NCI-H524 (cell line): Measurements from ENCODE around the gene TEC.
"Not testable (repeated sequence)": the region's sequence is repeated elsewhere in the genome, so short reads cannot be mapped to it uniquely, and the experiment has no call there.

Source experiments
- DNase-seq, 2 experiments: peaks; one replicate each; lab custom pipeline; 2025; lab: John Stamatoyannopoulos, UW

TEC gene

DNA sequence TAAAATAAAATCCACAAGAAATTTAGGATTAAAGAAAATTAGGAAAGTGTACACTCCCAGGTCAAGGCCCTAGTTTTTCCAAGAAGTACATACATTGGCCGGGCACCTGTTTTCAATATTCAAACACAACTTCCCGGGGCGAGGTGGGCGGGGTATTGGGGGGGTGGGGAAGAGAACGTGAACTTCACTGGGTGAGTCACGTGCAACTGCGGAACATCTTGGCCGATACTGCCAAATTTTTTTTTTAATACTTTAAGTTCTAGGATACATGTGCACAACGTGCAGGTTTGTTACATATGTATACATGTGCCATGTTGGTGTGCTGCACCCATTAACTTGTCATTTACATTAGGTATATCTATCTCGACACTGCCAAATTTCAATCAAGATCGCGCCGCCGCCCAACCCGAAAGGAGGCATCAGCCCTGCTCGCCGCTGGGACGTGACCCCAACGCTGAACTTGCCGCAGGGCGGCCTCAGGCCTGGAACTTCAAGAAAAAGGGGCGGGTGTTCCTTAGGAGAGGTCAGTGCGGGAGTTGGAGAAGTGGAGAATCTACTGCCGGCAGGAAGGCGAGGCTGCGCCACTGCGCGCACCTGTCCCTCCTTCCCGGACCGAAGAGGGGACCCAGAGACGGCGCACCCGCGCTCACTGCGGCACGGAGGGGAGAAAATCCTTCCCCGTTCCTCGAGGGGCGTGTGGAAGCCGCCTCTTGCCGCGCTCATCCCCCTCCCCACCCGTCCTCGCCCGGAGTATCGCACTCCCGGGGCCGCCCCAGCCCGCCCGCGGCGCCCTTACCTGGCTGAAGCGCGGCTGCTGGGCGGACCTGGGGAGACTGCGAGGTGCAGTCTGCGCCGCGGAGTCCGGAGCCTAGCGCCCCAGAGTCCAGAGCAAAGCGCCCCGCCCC is at the start of gene TEC:
Gene TEC, minus strand, starts transcription at position 883 of the 905 bp plus-strand sequence. CDS start 41,224 bp downstream, outside the sequence.
- DNase-seq, result peak; percentile 62 to 68

DNA sequence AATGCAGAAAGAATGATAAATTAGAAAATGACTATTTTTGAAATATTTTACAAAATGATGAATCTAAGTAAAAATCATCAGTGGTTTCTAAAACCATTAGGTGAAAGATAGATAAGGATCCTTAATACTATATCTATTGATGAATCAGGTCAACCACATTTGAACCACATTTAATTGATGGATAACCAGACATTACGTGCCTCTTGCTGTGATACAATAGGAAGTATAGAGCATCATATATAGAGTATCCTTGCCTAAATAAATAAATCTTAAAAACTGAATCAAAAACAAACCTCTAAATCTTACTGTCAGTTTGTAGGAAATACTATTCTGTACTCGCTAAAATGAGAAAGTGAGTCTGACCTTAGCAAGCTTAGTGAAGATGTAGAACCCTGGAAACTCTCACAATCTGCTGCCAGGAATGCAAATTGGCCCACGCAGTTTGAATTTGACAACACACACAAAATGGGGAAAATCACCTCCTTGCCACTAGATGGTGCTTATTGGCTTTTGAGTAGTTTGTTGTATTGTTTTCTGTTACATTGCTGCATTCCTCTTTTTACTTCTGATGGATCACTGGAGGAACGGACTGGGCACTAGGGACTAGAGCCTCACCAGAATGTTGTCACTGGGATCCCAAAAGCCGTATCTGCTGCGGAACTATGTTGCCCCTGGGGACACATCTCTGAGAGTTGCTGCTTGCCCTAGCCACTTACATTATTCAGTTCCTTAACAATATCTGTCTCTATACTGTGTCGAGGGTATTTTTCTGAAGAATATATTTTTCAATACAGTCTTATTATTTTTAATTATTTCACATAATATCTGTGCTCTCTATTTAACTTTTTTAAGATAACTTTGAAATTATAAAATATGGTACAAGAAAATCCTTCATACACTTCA is 46.3 kb upstream of the TEC start:
- DNase-seq, result peak in 1 of 2 experiments; percentile 65

DNA sequence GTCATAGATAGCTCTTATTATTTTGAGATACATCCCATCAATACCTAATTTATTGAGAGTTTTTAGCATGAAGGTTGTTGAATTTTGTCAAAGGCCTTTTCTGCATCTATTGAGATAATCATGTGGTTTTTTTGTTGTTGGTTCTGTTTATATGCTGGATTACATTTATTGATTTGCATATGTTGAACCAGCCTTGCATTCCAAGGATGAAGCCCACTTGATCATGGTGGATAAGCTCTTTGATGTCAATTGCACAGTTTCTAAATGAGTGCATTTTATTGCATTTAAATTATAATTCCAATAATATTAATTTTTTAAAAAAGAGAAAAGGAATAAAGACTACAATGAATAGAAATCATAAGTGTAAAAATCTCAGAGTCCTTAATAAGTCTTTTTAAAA is 45.1 kb upstream of the TEC start:
- DNase-seq, result not testable (repeated sequence)

DNA sequence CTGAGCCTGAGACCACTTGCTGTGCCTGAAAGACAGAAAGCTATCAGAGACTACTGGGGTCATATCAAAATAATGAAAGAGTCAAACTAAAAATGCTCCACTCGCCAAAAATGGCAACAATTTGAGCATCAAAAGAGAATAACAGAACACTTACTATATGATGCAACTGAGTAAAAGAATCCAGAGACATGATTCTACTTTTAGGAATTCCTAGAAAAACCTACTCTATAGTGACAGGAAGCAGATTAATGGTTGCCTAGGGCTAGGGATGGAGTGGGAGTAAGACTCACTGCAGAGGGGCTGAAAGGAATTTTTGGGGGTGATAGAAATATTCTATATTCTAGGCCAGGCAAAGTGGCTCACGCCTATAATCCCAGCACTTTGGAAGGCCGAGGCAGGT is 42.3 kb upstream of the TEC start:
- DNase-seq, result no peak

DNA sequence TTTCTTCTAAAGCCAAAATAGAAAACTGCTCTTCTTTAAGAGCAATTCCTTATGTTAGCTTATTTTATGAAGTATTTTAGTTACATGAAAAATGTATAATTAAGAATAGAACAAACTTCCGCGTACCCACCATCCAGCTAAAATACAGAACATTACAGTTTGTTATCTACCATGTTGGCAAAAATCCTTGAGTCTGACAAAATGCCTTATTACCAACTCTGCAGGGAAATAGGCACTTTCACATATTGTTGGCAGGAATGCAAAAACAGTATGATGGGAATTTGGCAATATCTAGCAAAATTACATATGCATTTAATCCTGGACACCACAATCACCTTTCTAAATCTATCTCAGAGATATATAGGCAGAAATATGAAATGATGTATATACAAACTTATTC is 39.3 kb upstream of the TEC start:
- DNase-seq, result no peak

DNA sequence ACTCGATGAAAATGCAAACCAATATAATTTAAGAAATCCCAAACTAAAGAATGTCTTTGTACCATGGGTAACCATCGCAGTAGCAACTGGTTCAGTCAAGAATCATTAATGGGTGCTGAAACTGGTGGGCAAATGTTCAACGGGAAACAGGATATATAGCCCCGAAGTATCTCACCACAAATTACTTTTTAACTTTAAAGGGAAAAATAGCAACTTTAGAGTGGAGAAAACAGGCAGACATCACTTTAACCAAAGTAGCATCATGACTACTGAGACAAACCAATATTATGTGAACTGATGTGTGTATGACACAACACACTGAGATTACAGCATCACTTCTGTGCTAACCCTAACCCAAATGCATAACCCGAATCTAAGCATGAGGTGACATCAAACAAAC is 37.9 kb upstream of the TEC start:
- DNase-seq, result no peak

DNA sequence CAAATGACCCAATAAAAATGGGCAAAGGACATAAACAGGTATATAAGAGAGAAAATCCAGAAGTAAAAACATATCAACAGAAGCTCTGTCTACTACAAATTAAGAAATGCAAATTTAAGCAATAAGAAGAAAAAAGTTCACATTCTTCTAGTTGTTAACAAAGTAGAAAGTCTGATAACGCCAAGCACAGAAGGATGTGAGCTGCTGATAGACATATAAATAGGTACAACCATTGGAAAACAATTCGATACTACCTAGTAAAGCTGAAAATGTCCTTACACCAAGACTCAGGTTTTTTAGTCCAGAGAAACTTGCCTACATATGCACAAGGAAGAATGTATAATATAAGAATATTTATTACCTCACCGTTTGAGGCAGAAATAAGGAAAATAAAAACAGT is 35.9 kb upstream of the TEC start:
- DNase-seq, result no peak

DNA sequence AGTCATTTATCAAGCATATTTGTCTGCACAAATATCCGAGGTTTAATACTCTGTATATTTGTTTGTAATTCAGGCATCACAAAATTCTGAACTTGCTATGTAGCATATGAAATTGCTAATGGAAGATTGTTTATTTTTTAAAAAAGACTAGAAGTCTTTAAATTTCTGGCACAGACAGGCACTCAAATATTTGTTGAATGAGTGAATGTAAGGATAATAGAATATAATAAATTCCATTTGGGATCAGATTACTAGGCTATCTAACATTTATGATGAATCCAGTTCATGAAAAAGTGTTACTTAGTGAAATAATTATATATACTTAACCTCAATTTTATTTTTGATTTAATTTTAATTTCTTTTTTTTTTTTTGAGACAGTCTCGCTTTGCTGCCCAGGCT is 30.4 kb upstream of the TEC start:
- DNase-seq, result no peak

DNA sequence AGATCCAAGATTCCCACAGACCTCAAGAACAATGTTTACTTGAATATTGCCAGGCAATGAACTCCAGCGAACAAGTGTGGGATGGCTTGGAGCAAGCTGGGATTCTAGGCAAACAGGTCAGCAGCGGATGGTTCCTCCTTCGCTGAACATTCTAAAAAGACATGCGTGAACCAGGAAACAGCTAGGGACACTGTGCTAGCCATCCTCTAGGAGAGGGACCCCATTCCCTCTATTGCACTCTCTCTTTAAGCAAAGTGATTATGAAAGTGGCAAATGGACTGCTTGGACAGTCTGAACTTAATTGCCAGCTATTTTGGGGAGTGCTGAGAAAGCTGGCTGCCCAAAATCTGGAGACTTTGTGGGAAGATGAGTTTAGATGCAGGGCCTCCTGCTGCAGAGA is 29.9 kb upstream of the TEC start:
- DNase-seq, result no peak

DNA sequence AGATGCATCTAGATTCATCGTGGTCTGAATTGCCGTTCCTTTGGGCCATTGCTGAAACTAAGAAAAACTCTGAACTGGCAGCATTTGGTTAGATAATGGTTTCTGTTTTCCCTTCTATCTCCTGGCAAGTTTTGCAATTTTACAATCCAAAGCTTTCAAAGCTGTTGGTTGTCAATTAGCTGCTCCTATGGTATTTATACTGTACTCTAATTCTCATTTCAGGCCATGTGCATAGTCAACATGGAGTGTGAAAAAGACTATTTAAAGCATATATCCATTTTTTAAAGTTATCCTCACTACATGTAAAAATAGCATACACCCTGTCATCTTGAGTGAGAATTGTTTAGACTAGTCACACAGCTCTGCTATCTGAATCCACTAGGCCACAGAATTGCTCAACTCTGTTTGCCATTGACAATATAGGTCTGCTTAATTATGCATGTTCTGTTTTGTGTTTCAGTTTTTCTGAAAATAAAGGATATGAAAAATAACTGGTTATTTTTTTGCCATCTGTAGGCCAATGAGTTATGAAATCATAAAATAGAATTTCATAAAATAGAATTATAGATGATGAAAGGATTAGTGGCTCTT is 27.7 kb upstream of the TEC start:
- DNase-seq, result no peak

DNA sequence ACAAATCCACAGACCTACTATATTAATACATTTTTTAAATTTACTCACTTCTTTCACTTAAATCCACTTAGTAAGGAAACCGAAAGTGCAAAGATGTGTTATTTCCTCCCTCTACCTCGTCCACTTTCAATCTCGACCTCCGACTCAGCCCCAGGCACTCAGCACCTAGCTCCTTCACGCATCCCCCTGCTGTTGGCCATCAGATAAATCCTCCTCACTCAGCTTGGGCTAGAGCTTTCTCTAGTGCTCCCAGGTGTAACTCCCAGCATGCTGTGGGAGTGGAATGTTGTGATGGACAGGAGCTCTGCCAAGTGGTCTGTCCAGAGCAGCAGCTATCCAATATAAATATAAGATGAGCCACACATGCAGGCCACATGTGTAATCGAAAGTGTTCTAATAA is 26.7 kb upstream of the TEC start:
- DNase-seq, result no peak

DNA sequence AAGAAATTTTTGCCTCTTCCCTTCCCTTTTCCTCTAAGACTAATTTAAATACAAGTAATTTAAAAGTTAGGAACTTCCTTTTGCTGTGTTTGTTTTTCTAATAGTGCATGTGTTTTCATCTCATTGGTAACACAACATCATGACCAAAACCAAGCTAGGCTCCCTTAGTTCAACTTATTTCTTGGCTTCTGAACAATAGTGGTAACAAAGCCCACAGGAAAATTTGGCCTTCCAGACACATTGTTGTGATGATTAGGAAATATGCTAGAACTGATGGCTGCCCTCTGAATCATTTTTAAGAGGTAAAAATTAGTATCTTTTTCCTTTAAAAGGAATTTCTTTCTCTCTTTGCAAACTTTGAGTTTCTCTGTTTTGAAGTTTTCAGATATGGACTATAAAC is 25.5 kb upstream of the TEC start:
- DNase-seq, result no peak

DNA sequence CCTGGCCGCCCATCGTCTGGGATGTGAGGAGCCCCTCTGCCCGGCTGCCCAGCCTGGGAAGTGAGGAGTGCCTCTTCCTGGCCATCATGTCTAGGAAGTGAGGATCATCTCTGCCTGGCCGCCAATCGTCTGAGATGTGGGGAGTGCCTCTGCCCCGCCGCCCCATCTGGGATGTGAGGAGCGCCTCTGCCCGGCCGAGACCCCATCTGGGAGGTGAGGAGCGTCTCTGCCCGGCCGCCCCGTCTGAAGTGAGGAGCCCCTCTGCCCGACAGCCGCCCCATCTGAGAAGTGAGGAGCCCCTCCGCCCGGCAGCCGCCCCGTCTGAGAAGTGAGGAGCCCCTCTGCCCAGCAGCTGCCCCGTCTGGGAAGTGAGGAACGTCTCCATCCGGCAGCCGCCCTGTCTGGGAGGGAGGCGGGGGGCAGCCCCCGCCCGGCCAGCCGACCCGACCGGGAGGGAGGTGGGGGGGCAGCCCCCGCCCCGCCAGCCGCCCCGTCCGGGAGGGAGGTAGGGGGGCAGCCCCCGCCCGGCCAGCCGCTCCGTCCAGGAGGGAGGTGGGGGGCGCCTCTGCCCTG is 22.7 kb upstream of the TEC start:
- DNase-seq, result not testable (repeated sequence)

DNA sequence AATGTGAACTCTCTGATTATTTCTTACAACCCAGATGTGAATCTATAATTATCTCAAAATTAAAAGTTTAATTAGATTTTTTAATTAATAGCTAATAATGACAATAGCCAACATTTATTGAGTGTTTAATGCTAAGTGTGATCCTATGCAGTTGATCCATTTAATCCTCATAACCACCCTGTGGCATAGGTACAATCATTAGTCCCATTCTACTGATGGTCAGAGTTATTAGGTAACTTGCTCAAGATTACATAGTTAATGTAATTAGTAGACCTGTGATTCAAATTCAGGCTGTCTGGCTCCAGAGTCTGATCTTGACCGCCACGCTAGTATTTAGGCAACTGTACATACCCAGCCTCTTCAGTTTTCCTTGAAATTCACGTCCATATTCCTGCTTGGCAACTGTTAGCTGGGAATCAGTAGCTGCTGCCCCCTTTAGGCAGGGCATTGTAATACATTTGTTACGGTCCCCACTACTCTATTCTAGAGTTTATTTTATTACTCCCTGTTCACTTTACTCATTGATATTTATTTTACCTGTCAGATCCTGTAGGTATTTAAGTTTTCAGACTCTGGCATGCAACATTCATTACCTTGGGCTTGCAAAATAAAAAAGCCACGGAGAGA is 20.6 kb upstream of the TEC start:
- DNase-seq, result peak in 1 of 2 experiments; percentile 10

DNA sequence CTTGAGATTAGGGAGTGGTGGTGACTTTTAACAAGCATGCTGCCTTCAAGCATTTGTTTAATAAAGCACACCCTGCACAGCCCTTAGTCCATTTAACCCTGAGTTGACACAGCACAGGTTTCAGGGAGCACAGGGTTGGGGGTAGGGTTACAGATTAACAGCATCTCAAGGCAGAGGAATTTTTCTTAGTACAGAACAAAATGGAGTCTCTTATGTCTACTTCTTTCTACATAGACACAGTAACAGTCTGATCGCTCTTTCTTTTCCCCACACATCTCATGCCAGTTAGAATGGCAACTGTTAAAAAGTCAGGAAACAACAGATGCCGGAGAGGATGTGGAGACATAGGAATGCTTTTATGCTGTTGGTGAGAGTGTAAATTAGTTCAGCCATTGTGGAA is 16.4 kb upstream of the TEC start:
- DNase-seq, result not testable (repeated sequence)

DNA sequence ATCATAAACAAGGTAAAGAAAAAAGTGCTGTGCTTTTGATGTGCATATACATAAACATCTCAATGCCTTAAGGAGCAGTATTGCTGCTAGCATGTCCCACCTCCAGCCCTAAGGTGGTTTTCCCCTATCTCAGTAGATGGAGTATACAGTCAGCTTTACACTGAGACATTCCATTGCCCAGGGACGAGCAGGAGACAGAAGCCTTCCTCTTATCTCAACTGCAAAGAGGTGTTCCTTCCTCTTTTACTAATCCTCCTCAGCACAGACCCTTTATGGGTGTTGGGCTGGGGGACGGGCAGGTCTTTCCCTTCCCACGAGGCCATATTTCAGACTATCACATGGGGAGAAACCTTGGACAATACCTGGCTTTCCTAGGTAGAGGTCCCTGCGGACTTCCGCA is 16.0 kb upstream of the TEC start:
- not testable (repeated sequence) for DNase-seq

DNA sequence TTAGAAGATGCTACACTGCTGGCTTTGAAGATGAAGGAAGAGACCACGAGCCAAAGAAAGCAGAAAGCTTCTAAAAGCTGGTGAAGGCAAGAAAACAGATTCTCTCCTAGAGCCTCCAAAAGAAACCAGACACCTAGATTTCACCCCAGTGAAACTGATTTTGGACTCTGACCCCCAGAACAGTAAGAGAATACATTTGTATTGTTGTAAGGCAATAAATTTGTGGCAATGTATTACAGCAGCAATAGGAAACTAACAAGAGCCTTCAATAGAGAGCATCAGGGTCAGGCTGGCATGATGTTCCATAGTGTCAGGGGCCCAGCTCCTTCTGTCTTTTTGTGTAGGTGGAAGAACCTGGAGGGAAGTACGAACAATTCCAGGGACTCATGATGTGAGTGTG is 6.0 kb upstream of the TEC start:
- no peak for DNase-seq

DNA sequence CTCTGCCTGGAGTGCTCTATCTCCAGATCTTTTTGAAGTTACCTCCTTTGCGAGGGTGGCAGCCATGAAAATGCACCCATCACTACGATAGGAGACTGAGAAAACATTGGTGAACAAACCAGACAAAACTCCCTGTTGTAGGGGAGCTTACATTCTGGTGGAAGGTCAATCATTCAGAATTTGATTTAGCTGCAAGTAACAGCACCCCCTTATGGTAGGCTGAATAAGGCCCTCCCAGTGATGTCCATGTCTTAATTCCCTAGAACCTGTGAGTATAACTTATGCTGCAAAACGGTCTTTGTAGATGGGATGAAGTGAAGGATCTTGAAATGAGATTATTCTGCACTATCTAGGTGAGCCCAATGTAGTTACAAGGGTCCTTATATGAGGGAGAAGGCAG is 5.6 kb upstream of the TEC start:
- DNase-seq, result peak in 1 of 2 experiments; percentile 51

DNA sequence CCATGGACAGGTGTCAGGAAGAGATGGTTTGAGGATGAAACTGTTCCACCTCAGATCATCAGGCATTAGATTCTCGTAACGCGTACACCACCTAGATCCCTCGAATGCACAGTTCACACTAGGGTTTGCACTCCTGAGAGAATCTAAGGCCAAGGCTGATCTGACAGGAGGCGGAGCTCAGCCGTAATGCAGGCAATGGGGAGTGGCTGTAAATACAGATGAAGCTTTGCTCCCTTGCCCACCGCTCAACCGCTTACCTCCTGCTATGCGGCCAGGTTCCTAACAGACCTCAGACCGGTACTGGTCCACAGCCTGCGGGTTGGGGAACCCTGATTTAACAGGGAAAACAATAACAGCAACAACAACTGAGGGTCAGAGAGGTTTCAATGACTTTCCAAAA is 2.0 kb upstream of the TEC start:
- DNase-seq, result no peak

DNA sequence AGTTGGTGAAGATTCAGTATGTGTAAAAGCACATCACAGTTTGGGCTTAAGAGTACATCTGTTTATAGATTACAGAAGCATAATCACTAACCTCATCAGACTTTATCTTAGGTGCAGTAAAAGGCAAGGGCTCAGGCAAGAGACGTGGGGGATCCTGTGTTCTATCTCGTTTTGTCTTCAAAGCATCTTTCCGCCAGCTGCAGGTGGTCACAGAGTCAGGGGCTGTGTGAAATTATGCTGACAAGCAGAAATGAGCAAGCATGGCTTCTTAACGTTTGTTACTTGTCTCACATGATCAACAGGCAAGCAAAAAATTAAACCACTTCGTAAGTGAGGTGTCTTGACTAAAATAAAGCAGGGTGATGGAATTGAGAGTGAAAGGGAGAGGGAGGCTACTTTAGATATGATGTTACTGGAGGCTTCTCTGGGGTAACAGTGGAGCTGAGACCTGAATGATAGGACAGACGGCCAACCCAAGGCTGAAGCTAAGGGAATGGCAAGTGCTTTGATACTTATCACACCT is 1.4 kb upstream of the TEC start:
- DNase-seq, result no peak

DNA sequence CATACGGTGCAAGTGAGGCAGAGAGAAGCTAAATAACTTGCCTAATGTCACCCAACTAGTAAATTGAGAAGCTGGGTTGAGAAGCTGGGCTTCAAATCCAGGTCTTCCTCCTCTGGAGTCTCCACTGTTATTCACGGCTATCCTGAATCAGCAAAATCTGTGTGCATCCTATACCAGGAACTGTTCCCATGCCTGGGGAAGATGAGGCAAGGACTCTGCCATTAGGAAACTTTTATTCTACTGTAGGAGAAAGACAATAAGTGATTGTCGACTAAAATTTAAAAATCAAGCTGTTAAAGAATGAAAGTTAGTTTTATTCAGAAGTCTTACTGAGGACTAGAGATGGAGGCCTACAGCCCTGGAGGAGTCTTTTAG is 872 bp upstream of the TEC start:
- no peak for DNase-seq
